CD4-positive, alpha-beta T cell (primary cell): Measurements from ENCODE around the gene CTNNA2. TPM values are rescaled to one million over a fixed set of nuclear protein-coding genes. Genes with fewer than 3 reads are reported as not detected.

Experiments
- ATAC-seq: fragments of 200-7000 bp; cut with Tn5 transposase; one replicate; pipeline ENCODE4 v1.10.0; 2022; ENCODE audit warnings: mild to moderate bottlenecking; ENCODE audit not compliant: poor library complexity
- CTCF ChIA-PET: fragments of 350-600 bp; sonication (Branson Sonifier 250); formaldehyde crosslinking; loops from one replicate; lab custom pipeline; 2021; ENCODE audit warnings: antibody characterized with exemption, inconsistent platforms; lab: Charles Lee
- POLR2A ChIA-PET: fragments of 350-600 bp; sonication (Branson Sonifier 250); formaldehyde crosslinking; loops from one replicate; lab custom pipeline; 2021; ENCODE audit warnings: antibody characterized with exemption, inconsistent platforms; lab: Charles Lee
- DNase-seq, 14 experiments: peaks; one replicate each; pipeline ENCODE4 v3.0.0-alpha.2; 2013 to 2020; ENCODE audit warnings: mixed read lengths in 2 of 14
- H3K27ac ChIP-seq, 2 donors: one replicate each; pipeline versions ENCODE4 v1.5.1 to v1.7.0; 2013; ENCODE audit warnings: low read length in 2 of 2, low read depth in 1 of 2, mild to moderate bottlenecking in 1 of 2
- H3K27me3 ChIP-seq, 2 experiments: 1 replicate in 1 of 2; 2 replicates in 1 of 2; pipeline versions ENCODE4 v1.6.1 to v1.7.0; 2013; ENCODE audit warnings: low read length in 2 of 2, control low read depth in 1 of 2, mild to moderate bottlenecking in 1 of 2, moderate library complexity in 1 of 2; ENCODE audit not compliant: insufficient read depth in 2 of 2, control insufficient read depth in 1 of 2
- H3K36me3 ChIP-seq: one replicate; pipeline ENCODE4 v1.6.1; 2013; ENCODE audit warnings: low read length, control low read depth; ENCODE audit not compliant: insufficient read depth
- H3K4me1 ChIP-seq: one replicate; pipeline ENCODE4 v1.6.1; 2013; ENCODE audit warnings: low read length, control low read depth; ENCODE audit not compliant: insufficient read depth
- H3K4me3 ChIP-seq: one replicate; pipeline ENCODE4 v1.5.1; 2013; ENCODE audit warnings: mild to moderate bottlenecking, low read length, moderate library complexity
- H3K9me3 ChIP-seq, 2 experiments: 1 replicate in 1 of 2; 2 replicates in 1 of 2; pipeline versions ENCODE4 v1.6.1 to v1.7.0; 2013; ENCODE audit warnings: low read length in 2 of 2, mild to moderate bottlenecking in 2 of 2, control low read depth in 1 of 2, moderate library complexity in 1 of 2; ENCODE audit not compliant: control insufficient read depth in 1 of 2, insufficient read depth in 1 of 2
- H3K27ac Mint-ChIP-seq: one replicate; pipeline ENCODE4 v1.8.0; 2020; ENCODE audit warnings: mixed read lengths
- H3K27me3 Mint-ChIP-seq: one replicate; pipeline ENCODE4 v1.8.0; 2021; ENCODE audit warnings: mixed read lengths
- H3K36me3 Mint-ChIP-seq: one replicate; pipeline ENCODE4 v1.8.0; 2021; ENCODE audit warnings: low read depth, mixed read lengths
- H3K4me1 Mint-ChIP-seq: one replicate; pipeline ENCODE4 v1.8.0; 2021; ENCODE audit warnings: low read depth, mixed read lengths
- H3K4me3 Mint-ChIP-seq: one replicate; pipeline ENCODE4 v1.8.0; 2020; ENCODE audit warnings: mild to moderate bottlenecking, mixed read lengths
- H3K9me3 Mint-ChIP-seq: one replicate; pipeline ENCODE4 v1.8.0; 2020; ENCODE audit warnings: mixed read lengths
- intact Hi-C, 2 experiments: fragments of 100-400 bp; cut with DNase I in 1 of 2; cut with micrococcal nuclease in 1 of 2; formaldehyde crosslinking; loops; one replicate each; pipeline versions ENCODE4 v1.15.1 to v1.9.0; 2023 to 2025; cut with DNase I, micrococcal nuclease
- total RNA-seq, 174 experiments: library from RNA in 2 of 174; stranded (reverse) in 2 of 174; gene quantifications; one replicate each; pipeline ENCODE4 v1.2.3 and lab custom pipeline; 2021 to 2026
- TF ChIP-seq, protein P1 (sequence below): fragments of 200-600 bp; IDR thresholded peaks from one replicate; pipeline ENCODE4 v1.8.0; 2022; ENCODE audit warnings: antibody characterized with exemption, mild to moderate bottlenecking

The CTNNA2 gene
- total RNA-seq, 2 experiments from 2014 or later, result not detected

DNA sequence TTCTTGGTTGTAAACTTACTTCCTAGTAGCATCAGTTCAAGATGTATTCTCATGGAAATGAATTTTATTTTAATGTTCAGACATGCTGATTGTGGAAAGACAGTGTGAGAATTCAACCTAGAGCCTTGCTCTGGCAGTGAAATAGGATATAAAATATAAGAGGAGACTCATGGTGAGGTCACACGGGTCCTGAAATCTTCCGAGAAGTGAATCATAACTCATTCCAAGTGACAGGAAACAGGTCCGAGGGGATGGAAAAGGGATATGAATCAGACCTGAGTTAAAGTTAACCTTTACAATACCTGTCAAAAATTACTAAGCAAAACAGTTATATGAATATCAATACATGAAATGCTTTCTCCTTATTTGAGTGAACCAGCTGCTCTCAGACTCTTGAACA, 976.9 kb downstream of the CTNNA2 start:
- no peak overlapping the region for H3K27ac Mint-ChIP-seq
- ChIA-PET POLR2A (no interaction called here), CTCF (no interaction called here)
- no peak overlapping the region for H3K4me3 Mint-ChIP-seq
- H3K27me3 Mint-ChIP-seq, result no peaks in the 10 kb centered on the region
- H3K27me3 ChIP-seq, result no peaks in the 10 kb centered on the region
- TF ChIP-seq, protein P1, sequence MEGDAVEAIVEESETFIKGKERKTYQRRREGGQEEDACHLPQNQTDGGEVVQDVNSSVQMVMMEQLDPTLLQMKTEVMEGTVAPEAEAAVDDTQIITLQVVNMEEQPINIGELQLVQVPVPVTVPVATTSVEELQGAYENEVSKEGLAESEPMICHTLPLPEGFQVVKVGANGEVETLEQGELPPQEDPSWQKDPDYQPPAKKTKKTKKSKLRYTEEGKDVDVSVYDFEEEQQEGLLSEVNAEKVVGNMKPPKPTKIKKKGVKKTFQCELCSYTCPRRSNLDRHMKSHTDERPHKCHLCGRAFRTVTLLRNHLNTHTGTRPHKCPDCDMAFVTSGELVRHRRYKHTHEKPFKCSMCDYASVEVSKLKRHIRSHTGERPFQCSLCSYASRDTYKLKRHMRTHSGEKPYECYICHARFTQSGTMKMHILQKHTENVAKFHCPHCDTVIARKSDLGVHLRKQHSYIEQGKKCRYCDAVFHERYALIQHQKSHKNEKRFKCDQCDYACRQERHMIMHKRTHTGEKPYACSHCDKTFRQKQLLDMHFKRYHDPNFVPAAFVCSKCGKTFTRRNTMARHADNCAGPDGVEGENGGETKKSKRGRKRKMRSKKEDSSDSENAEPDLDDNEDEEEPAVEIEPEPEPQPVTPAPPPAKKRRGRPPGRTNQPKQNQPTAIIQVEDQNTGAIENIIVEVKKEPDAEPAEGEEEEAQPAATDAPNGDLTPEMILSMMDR, result no peak
- H3K9me3 Mint-ChIP-seq, result peaks cover 9% of the 10 kb centered on the region
- no peaks in the 10 kb centered on the region for H3K36me3 ChIP-seq
- H3K27ac ChIP-seq, result no peak overlapping the region
- DNase-seq, result no peak
- H3K36me3 Mint-ChIP-seq, result no peaks in the 10 kb centered on the region
- no peak overlapping the region for H3K4me3 ChIP-seq
- no peaks in the 10 kb centered on the region for H3K4me1 Mint-ChIP-seq
- ATAC-seq, result no peak
- no peaks in the 10 kb centered on the region for H3K9me3 ChIP-seq
- no peaks in the 10 kb centered on the region for H3K4me1 ChIP-seq
- intact Hi-C loops, result no loop called here

DNA sequence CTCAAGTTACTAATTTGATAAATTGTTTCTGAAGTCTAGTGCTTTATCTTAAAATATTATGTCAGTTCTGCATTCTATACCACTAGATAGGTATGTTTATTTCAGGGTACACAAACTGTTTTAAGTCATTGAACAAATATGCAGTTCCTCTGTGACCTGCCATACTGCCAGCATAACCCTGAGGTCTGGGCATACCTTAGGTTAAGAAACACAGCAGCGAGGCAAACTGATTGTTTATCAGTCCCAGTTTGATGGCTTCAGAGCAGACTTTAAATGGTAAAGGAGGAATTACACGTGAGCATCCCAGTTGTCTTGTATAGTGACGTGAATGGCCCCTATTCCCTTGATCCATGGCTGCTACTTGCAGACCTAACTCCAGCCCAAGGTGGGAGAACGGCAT, 978.1 kb downstream of the CTNNA2 start:
- Histone ChIP-seq H3K36me3 (no peaks in the 10 kb centered on the region), H3K4me1 (no peaks in the 10 kb centered on the region), H3K27ac (no peak overlapping the region), H3K4me3 (no peak overlapping the region), H3K9me3 (no peaks in the 10 kb centered on the region), H3K27me3 (no peaks in the 10 kb centered on the region)
- Mint-ChIP-seq H3K36me3 (no peaks in the 10 kb centered on the region), H3K27ac (no peak overlapping the region), H3K4me1 (no peaks in the 10 kb centered on the region), H3K4me3 (no peak overlapping the region), H3K27me3 (no peaks in the 10 kb centered on the region), H3K9me3 (peaks cover 14% of the 10 kb centered on the region)
- ChIA-PET POLR2A (no interaction called here), CTCF (no interaction called here)
- ATAC-seq, result no peak
- TF ChIP-seq, protein P1, result no peak
- no peak for DNase-seq
- intact Hi-C loops, result no loop called here

DNA sequence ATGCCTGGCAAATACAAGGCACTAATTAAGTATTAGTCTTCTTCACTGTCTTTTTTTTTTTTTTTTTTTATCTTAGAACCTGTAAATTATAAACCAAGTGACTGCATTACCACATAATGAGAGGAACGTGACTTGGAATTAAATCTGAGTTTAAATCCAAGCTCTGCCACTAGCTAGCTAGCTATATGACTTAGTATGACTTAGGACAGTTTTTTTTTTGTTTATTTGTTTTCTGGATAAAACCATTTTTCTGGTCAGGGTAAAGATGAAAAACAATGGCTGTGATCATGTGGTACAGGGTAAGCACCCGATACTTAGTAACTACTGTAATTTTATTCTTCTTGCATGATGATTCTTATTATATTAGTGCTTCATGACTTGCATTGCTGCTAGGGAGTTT, 983.5 kb downstream of the CTNNA2 start:
- Histone ChIP-seq H3K36me3 (no peaks in the 10 kb centered on the region), H3K9me3 (peaks cover 0 to 3% of the 10 kb centered on the region in 2 experiments), H3K4me1 (no peaks in the 10 kb centered on the region), H3K27ac (no peak overlapping the region), H3K4me3 (no peak overlapping the region), H3K27me3 (no peaks in the 10 kb centered on the region)
- peaks cover 22% of the 10 kb centered on the region for H3K9me3 Mint-ChIP-seq
- no peaks in the 10 kb centered on the region for H3K27me3 Mint-ChIP-seq
- ATAC-seq (no peak), DNase-seq (no peak)
- H3K27ac Mint-ChIP-seq, result no peak overlapping the region
- H3K4me3 Mint-ChIP-seq, result no peak overlapping the region
- no peaks in the 10 kb centered on the region for H3K4me1 Mint-ChIP-seq
- CTCF ChIA-PET, result no interaction called here
- intact Hi-C loops, result no loop called here
- POLR2A ChIA-PET, result no interaction called here
- no peaks in the 10 kb centered on the region for H3K36me3 Mint-ChIP-seq
- TF ChIP-seq, protein P1, result no peak
